Vagina (tissue), 2 donors: Measurements from ENCODE around the gene PTRH1. TPM values are rescaled to one million over a fixed set of nuclear protein-coding genes. Genes with fewer than 3 reads are reported as not detected.

Experiments
- DNase-seq, 2 donors: peaks; one replicate each; pipeline ENCODE4 v3.0.0-alpha.2; 2017; ENCODE audit errors: extremely low spot score in 2 of 2
- H3K27ac ChIP-seq: fragments of 200-600 bp; sonication (generic); one replicate; pipeline ENCODE4 v1.5.1; 2019
- H3K27me3 ChIP-seq: fragments of 200-600 bp; sonication (generic); one replicate; pipeline ENCODE4 v1.5.1; 2019
- H3K36me3 ChIP-seq, 2 donors: fragments of 200-600 bp; sonication (generic); one replicate each; pipeline ENCODE4 v1.5.1; 2017 to 2019
- H3K4me1 ChIP-seq: fragments of 200-600 bp; sonication (generic); one replicate; pipeline ENCODE4 v1.5.1; 2019
- H3K4me3 ChIP-seq, 2 donors: fragments of 200-600 bp; sonication (generic); 1 replicate in 1 of 2; 2 replicates in 1 of 2; pipeline ENCODE4 v1.5.1; 2016 to 2019
- H3K9me3 ChIP-seq: fragments of 200-600 bp; sonication (generic); one replicate; pipeline ENCODE4 v1.5.1; 2019
- POLR2A ChIP-seq, 2 donors: fragments of 450-650 bp; IDR thresholded peaks; one replicate each; pipeline ENCODE4 v1.6.1; 2017; ENCODE audit warnings: antibody characterized with exemption in 2 of 2, mild to moderate bottlenecking in 2 of 2, moderate library complexity in 2 of 2
- POLR2AphosphoS5 ChIP-seq, 2 donors: sonication (generic); formaldehyde crosslinking; IDR thresholded peaks; one replicate each; pipeline ENCODE4 v1.9.0; 2017; ENCODE audit warnings: antibody characterized with exemption in 2 of 2, mild to moderate bottlenecking in 2 of 2, low read depth in 1 of 2; ENCODE audit not compliant: insufficient read depth in 1 of 2
- intact Hi-C: fragments of 100-400 bp; cut with DNase I; formaldehyde crosslinking; loops from one replicate; pipeline ENCODE4 v1.15.1; 2023
- total RNA-seq: library from RNA; depleted of rRNA; stranded (reverse); fragments of >200 nt; gene quantifications from one replicate; pipeline ENCODE4 v1.2.3, GENCODE V29; 2016
- TF ChIP-seq, protein P1 (sequence below), 3 experiments: fragments of 450-650 bp in 2 of 3; fragments of 200-600 bp in 1 of 3; sonication (generic) in 1 of 3; IDR thresholded peaks; one replicate each; pipeline ENCODE4 v1.5.1; 2017 to 2019; ENCODE audit warnings: antibody characterized with exemption in 3 of 3, mild to moderate bottlenecking in 2 of 3, moderate library complexity in 2 of 3

Gene PTRH1
- total RNA-seq, 1 donor from 2014 or later: 2.2 TPM

DNA sequence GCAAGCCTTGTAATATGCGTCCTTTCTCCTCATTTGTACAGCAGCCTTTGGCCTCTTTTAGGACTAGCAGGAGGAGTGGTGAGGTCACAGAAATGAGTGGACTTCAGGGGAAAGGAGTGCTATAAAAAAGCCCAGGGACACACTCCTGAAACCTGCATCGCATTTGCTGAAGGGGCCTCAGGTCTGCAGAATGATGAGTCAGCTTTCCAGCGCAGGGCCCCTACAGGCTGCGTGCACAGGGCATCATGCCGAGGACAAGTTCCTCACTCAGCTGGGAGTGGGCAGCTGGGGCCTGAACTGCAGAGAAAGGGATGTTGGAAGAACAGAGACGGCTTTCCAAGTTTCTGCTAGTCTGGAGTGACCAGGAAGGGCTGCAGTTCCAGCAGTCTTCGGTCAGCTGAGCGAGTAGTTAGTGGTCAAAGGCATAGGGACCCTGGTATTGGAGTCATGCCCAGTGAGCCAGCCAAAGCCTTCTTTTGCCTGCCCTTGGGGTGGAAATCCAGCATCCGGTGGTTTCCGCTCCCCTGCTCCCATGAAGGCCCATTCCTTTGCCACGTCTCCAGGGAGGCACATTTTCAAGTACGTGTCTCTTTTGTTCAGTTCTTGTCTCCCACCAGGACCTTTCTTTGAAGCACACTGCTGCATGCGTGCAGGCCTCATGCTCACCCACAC, 26.0 kb downstream of the PTRH1 start:
- Histone ChIP-seq H3K27me3 (no peaks in the 10 kb centered on the region), H3K36me3 (peaks cover 0 to 24% of the 10 kb centered on the region in 2 donors), H3K9me3 (no peaks in the 10 kb centered on the region), H3K4me1 (no peaks in the 10 kb centered on the region), H3K4me3 (no peak overlapping the region), H3K27ac (no peak overlapping the region)
- intact Hi-C loops: no loop called here
- no peak for DNase-seq
- TF ChIP-seq, protein P1, sequence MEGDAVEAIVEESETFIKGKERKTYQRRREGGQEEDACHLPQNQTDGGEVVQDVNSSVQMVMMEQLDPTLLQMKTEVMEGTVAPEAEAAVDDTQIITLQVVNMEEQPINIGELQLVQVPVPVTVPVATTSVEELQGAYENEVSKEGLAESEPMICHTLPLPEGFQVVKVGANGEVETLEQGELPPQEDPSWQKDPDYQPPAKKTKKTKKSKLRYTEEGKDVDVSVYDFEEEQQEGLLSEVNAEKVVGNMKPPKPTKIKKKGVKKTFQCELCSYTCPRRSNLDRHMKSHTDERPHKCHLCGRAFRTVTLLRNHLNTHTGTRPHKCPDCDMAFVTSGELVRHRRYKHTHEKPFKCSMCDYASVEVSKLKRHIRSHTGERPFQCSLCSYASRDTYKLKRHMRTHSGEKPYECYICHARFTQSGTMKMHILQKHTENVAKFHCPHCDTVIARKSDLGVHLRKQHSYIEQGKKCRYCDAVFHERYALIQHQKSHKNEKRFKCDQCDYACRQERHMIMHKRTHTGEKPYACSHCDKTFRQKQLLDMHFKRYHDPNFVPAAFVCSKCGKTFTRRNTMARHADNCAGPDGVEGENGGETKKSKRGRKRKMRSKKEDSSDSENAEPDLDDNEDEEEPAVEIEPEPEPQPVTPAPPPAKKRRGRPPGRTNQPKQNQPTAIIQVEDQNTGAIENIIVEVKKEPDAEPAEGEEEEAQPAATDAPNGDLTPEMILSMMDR (IDR thresholded peaks at IDR 0.05): no peak
- TF ChIP-seq POLR2A (IDR thresholded peaks at IDR 0.05) (no peak), POLR2AphosphoS5 (IDR thresholded peaks at IDR 0.05; ENCODE audit: insufficient read depth in 1 of 2, low read depth in 1 of 2) (no peak)

DNA sequence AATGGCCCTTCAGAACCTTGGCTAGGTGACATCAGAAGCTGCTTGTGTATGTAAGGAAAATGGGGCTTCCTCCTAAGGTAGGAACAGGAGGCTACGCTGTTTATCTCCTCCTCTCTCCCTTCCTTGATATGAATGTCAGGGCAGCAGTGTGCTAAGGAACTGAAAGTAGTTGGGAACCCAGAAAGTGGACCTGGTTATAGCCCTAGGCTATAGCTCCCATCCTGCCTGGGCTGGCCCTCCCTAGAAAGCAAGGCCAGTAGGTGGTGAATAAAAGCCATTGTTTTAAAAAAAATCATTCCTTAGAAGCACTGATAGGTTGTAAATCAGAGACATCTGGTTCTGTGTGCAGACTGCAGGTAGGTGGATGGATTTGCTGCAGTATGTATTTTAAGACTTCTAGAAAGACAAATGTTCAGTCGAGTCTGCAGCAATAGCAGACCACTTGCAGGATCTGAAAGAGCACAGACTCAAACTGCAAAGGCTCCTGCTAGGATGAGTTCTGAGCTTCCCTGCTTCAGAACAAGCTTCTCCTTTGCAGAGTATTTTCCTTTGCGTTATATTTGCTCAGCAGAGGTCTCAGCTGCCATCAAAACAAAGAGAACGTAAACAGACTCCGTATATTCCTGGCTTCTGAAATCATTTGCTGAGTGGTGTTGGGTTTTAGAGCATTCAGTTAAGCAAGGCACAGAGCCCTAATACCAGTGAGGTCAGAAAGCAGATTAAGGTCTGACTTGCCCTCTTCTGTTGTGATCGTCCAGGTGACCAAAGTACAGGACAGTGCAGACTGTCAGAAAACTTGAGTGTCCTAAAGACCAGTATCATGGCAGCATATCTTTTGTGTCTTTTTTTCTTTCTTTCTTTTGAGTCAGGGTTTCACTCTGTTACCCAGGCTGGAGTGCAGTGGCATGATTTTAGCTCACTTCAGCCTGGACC, 28.7 kb downstream of the PTRH1 start:
- Histone ChIP-seq H3K27ac (no peak overlapping the region), H3K27me3 (no peaks in the 10 kb centered on the region), H3K36me3 (peaks cover 0 to 41% of the 10 kb centered on the region in 2 donors), H3K9me3 (no peaks in the 10 kb centered on the region), H3K4me1 (no peaks in the 10 kb centered on the region), H3K4me3 (no peak overlapping the region)
- DNase-seq: no peak
- TF ChIP-seq POLR2AphosphoS5 (IDR thresholded peaks at IDR 0.05; ENCODE audit: insufficient read depth in 1 of 2, low read depth in 1 of 2): no peak
- no peak for TF ChIP-seq POLR2A (IDR thresholded peaks at IDR 0.05)
- TF ChIP-seq, protein P1 (IDR thresholded peaks at IDR 0.05): no peak
- intact Hi-C loops: no loop called here

DNA sequence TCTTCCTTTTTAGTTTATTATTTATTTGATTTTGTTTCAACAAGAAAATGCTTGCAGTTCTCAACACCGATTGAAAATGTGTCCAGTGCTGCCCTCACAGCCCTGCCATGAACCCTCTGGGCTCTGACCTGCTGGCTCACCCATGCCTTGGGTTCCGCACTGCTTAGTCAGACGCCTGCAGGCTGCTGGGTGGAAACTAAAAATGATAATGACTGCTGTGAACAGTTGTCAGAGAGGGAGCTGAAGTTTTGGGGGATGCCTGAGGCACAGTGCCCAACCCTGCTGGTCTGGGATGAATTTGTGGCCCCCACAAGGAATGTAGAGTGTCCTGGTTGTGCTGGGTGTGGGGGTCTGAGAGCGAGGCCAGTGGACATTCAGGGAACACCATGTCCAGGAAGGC, 30.9 kb downstream of the PTRH1 start:
- Histone ChIP-seq H3K9me3 (no peaks in the 10 kb centered on the region), H3K4me3 (no peak overlapping the region), H3K4me1 (no peaks in the 10 kb centered on the region), H3K27ac (no peak overlapping the region), H3K27me3 (no peaks in the 10 kb centered on the region), H3K36me3 (peaks cover 0 to 53% of the 10 kb centered on the region in 2 donors)
- intact Hi-C loops: no loop called here
- TF ChIP-seq POLR2A (IDR thresholded peaks at IDR 0.05) (no peak), POLR2AphosphoS5 (IDR thresholded peaks at IDR 0.05; ENCODE audit: insufficient read depth in 1 of 2, low read depth in 1 of 2) (no peak)
- TF ChIP-seq, protein P1 (IDR thresholded peaks at IDR 0.05): no peak
- no peak for DNase-seq

DNA sequence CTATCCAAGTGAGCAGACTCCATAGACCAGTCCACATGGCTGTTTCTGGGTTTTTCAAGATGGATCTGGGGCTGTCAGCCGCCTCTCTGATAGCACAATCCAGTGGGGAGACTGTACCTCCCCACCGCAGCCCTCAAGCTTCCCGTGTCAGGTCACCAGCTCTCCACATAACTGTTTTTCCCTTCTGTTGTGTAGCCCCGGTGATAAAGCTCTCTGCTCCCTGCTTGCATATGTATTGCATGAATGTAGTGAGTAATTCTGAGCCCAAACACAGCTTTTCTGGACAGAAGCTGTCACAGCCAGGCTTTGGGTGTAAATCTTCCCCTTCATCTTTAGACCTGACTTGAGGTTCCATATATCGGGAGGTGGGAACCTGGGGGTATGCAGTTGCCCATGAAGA, 31.7 kb downstream of the PTRH1 start:
- no peak for TF ChIP-seq POLR2A (IDR thresholded peaks at IDR 0.05)
- TF ChIP-seq, protein P1 (IDR thresholded peaks at IDR 0.05): no peak
- no peak for TF ChIP-seq POLR2AphosphoS5 (IDR thresholded peaks at IDR 0.05; ENCODE audit: insufficient read depth in 1 of 2, low read depth in 1 of 2)
- H3K4me1 ChIP-seq: no peaks in the 10 kb centered on the region
- no peaks in the 10 kb centered on the region for H3K9me3 ChIP-seq
- DNase-seq: no peak
- H3K36me3 ChIP-seq: peaks cover 0 to 59% of the 10 kb centered on the region in 2 donors
- no peaks in the 10 kb centered on the region for H3K27me3 ChIP-seq
- H3K4me3 ChIP-seq: no peak overlapping the region
- no peak overlapping the region for H3K27ac ChIP-seq
- intact Hi-C loops: no loop called here
